Activated naive CD4-positive, alpha-beta T cell treated with anti-CD3 and anti-CD28 coated beads, Interleukin-2, amount 10 ng/mL, durations not matched to agents 7 days and 5 days (primary cell): ENCODE measurements around the gene USP6.
A peak's percentile ranks its signal among the peaks of the same experiment; 100 is the strongest.
"Not testable (repeated sequence)": the region's sequence is repeated elsewhere in the genome, so short reads cannot be mapped to it uniquely, and the experiment has no call there.

ENCODE experiments used
- CTCF ChIA-PET: fragments of 350-600 bp; sonication (Branson Sonifier 250); formaldehyde crosslinking; loops from one replicate; lab custom pipeline; 2021; ENCODE audit warnings: antibody characterized with exemption; lab: Charles Lee
- DNase-seq: peaks from one replicate; pipeline ENCODE4 v3.0.0-alpha.2; 2020
- H3K27ac Mint-ChIP-seq: one replicate; pipeline ENCODE4 v1.8.0; 2021; ENCODE audit warnings: mild to moderate bottlenecking, moderate library complexity, mixed read lengths
- H3K27me3 Mint-ChIP-seq: one replicate; pipeline ENCODE4 v1.8.0; 2021; ENCODE audit warnings: mild to moderate bottlenecking, mixed read lengths
- H3K36me3 Mint-ChIP-seq: one replicate; pipeline ENCODE4 v1.8.0; 2021; ENCODE audit warnings: mixed read lengths
- H3K4me1 Mint-ChIP-seq: one replicate; pipeline ENCODE4 v1.8.0; 2021; ENCODE audit warnings: mixed read lengths
- H3K4me3 Mint-ChIP-seq: one replicate; pipeline ENCODE4 v1.8.0; 2021; ENCODE audit warnings: mild to moderate bottlenecking, moderate library complexity, mixed read lengths
- H3K9me3 Mint-ChIP-seq: one replicate; pipeline ENCODE4 v1.8.0; 2021; ENCODE audit warnings: mixed read lengths

The USP6 gene

DNA sequence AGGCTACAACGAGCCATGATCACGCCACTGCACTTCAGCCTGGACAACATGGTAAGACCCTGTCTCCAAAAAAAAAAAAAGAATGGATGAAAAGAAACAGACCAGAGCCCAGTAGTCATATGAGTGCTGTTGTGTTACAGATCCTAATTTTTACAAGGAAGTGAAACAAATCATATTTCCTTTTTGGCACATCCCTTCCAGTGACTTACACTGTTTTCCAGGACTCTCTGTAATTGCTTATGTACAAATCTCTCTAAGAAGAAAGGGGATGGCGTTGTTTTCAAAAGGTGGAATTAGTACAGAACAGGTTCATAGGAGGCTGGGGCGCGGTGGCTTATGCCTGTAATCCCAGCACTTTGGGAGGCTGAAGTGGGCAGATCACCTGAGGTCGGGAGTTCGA, 95.6 kb downstream of the USP6 start:
- H3K4me1 Mint-ChIP-seq: no peaks in the 10 kb centered on the region
- H3K27ac Mint-ChIP-seq: no peak overlapping the region
- H3K9me3 Mint-ChIP-seq: no peaks in the 10 kb centered on the region
- no peak overlapping the region for H3K4me3 Mint-ChIP-seq
- no peaks in the 10 kb centered on the region for H3K27me3 Mint-ChIP-seq
- CTCF ChIA-PET: no interaction called here
- no peaks in the 10 kb centered on the region for H3K36me3 Mint-ChIP-seq
- DNase-seq: no peak

DNA sequence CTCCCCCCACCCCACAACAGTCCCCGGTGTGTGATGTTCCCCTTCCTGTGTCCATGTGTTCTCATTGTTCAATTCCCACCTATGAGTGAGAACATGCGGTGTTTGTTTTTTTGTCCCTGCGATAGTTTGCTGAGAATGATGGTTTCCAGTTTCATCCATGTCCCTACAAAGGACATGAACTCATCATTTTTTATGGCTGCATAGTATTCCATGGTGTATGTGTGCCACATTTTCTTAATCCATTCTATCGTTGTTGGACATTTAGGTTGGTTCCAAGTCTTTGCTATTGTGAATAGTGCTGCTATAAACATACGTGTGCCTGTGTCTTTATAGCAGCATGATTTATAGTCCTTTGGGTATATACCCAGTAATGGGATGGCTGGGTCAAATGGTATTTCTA, 101.7 kb downstream of the USP6 start:
- H3K36me3 Mint-ChIP-seq, H3K4me3 Mint-ChIP-seq, H3K27ac Mint-ChIP-seq, H3K27me3 Mint-ChIP-seq, DNase-seq, CTCF ChIA-PET, H3K9me3 Mint-ChIP-seq: not testable (repeated sequence)
- peaks cover 13% of the 10 kb centered on the region for H3K4me1 Mint-ChIP-seq

DNA sequence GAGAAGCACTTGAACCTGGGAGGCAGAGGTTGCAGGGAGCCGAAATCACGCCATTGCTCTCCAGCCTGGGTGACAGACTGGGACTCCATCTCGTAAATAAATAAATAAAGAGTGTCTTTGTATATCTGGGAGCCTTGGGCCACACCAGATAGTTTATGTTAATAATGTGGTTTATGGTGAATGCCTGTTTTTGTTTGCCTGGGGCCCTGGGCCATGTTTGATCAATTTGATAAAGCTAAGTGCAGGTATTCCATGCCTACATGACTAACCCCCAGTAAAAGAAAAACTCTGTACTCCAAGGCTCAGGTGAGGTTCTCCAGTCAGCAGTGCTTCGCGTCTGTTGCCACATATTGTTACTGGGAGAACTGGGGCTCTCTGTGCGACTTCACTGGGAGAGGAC, 103.7 kb downstream of the USP6 start:
- DNase-seq: no peak
- Mint-ChIP-seq H3K27me3 (no peaks in the 10 kb centered on the region), H3K36me3 (no peaks in the 10 kb centered on the region), H3K27ac (no peak overlapping the region), H3K4me3 (no peak overlapping the region), H3K9me3 (no peaks in the 10 kb centered on the region), H3K4me1 (peaks cover 13% of the 10 kb centered on the region)
- CTCF ChIA-PET: no interaction called here

DNA sequence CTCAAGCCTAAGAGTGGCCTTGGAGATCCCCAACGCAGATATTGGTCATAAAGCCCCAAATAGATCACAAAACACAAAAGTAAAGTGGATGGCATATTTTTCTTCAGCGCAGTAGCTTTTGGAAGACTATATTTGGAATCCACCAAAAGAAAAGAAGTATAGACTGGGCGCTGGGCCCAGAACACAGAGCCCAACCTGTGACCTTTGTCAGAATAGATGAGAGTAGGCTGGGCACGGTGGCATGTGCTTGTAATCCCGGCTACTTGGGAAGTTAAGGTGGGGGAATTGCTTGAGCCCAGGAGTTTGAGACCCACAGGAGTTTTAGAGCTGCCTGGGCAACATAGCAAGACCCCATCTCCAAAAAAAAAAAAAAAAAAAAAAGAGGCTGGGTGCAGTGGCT, 104.2 kb downstream of the USP6 start:
- H3K9me3 Mint-ChIP-seq: no peaks in the 10 kb centered on the region
- H3K36me3 Mint-ChIP-seq: no peaks in the 10 kb centered on the region
- no peaks in the 10 kb centered on the region for H3K27me3 Mint-ChIP-seq
- peaks cover 13% of the 10 kb centered on the region for H3K4me1 Mint-ChIP-seq
- H3K4me3 Mint-ChIP-seq: no peak overlapping the region
- DNase-seq: no peak
- peak overlapping the region; percentile 7 for H3K27ac Mint-ChIP-seq
- CTCF ChIA-PET: no interaction called here

DNA sequence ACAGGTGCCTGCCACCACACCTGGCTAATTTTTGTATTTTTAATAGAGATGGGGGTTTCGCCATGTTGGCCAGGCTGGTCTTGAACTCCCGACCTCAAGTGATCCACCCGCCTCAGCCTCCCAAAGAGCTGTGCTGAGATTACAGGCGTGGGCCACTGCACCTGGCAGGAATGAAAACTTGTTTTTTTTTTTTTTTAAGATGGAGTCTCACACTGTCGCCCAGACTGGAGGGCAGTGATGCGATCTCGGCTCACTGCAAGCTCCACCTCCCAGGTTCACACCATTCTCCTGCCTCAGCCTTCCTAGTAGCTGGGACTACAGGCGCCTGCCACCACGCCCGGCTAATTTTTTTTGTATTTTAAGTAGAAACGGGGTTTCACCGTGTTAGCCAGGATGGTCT, 106.1 kb downstream of the USP6 start:
- H3K9me3 Mint-ChIP-seq, H3K36me3 Mint-ChIP-seq, H3K4me3 Mint-ChIP-seq, H3K27me3 Mint-ChIP-seq, CTCF ChIA-PET, DNase-seq, H3K27ac Mint-ChIP-seq: not testable (repeated sequence)
- peaks cover 29% of the 10 kb centered on the region for H3K4me1 Mint-ChIP-seq
